Adipocyte (in vitro differentiated cells): Measurements from ENCODE around the gene C6orf47.

Source experiments
- DNase-seq: peaks from one replicate; pipeline ENCODE4 v3.0.0-alpha.2; 2015; ENCODE audit warnings: low read depth
- H3K27me3 ChIP-seq: replicated peaks from 2 replicates; pipeline ENCODE4 v1.7.0; 2013; ENCODE audit warnings: mild to moderate bottlenecking, low read length, moderate library complexity; ENCODE audit not compliant: control insufficient read depth, insufficient read depth
- H3K36me3 ChIP-seq: 2 replicates; pipeline ENCODE4 v1.7.0; 2013; ENCODE audit warnings: low read length, mild to moderate bottlenecking, moderate library complexity; ENCODE audit not compliant: control insufficient read depth, insufficient read depth, severe bottlenecking
- H3K4me1 ChIP-seq: 2 replicates; pipeline ENCODE4 v1.7.0; 2013; ENCODE audit warnings: mild to moderate bottlenecking, low read length, moderate library complexity; ENCODE audit not compliant: control insufficient read depth, insufficient read depth
- H3K4me3 ChIP-seq: 2 replicates; pipeline ENCODE4 v1.7.0; 2013; ENCODE audit warnings: mild to moderate bottlenecking, low read length, moderate library complexity
- H3K9ac ChIP-seq: 2 replicates; pipeline ENCODE4 v1.7.0; 2013; ENCODE audit warnings: mild to moderate bottlenecking, low read length, moderate library complexity
- H3K9me3 ChIP-seq: 2 replicates; pipeline ENCODE4 v1.7.0; 2013; ENCODE audit warnings: mild to moderate bottlenecking, low read length, moderate library complexity; ENCODE audit not compliant: control insufficient read depth

The C6orf47 gene

GRCh38 chr6:31697555-31697954 lies 37.0 kb upstream of the C6orf47 start:
- H3K36me3 ChIP-seq: peaks cover 40% of the 10 kb centered on the region
- H3K9me3 ChIP-seq: no peaks in the 10 kb centered on the region
- no peak for DNase-seq
- peaks cover 13% of the 10 kb centered on the region for H3K4me1 ChIP-seq
- no peaks in the 10 kb centered on the region for H3K27me3 ChIP-seq
- no peak overlapping the region for H3K9ac ChIP-seq
- H3K4me3 ChIP-seq: no peak overlapping the region

DNA sequence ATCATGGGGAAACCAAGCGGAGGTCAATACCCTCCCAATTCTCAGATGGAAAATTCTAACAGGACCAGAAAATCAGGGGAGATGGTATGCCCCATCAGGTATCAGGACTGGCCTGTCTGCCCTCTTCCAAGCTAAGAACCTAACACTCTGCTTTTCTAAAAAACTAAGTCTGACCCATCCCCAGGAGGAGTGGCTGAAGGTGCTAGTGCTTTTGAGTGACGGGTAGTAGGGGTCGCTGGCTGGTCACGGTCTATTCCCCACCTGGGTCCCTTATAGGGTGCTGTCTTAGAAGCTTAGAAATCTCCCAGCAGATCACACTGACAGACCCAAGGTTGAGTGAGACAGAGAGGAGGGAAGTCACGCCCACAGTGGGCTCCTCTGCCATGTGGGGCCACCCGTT lies 33.0 kb upstream of the C6orf47 start:
- Histone ChIP-seq H3K9me3 (no peaks in the 10 kb centered on the region), H3K4me1 (no peaks in the 10 kb centered on the region), H3K9ac (no peak overlapping the region), H3K27me3 (no peaks in the 10 kb centered on the region), H3K4me3 (no peak overlapping the region), H3K36me3 (peaks cover 76% of the 10 kb centered on the region)
- DNase-seq: no peak

GRCh38 chr6:31692886-31693285 lies 32.3 kb upstream of the C6orf47 start:
- Histone ChIP-seq H3K36me3 (peaks cover 80% of the 10 kb centered on the region), H3K9me3 (no peaks in the 10 kb centered on the region), H3K4me1 (no peaks in the 10 kb centered on the region), H3K27me3 (no peaks in the 10 kb centered on the region), H3K4me3 (no peak overlapping the region), H3K9ac (no peak overlapping the region)
- no peak for DNase-seq

GRCh38 chr6:31692353-31692752 lies 31.8 kb upstream of the C6orf47 start:
- Histone ChIP-seq H3K4me1 (no peaks in the 10 kb centered on the region), H3K36me3 (peaks cover 82% of the 10 kb centered on the region), H3K9me3 (no peaks in the 10 kb centered on the region), H3K27me3 (no peaks in the 10 kb centered on the region), H3K9ac (no peak overlapping the region), H3K4me3 (no peak overlapping the region)
- no peak for DNase-seq

DNA sequence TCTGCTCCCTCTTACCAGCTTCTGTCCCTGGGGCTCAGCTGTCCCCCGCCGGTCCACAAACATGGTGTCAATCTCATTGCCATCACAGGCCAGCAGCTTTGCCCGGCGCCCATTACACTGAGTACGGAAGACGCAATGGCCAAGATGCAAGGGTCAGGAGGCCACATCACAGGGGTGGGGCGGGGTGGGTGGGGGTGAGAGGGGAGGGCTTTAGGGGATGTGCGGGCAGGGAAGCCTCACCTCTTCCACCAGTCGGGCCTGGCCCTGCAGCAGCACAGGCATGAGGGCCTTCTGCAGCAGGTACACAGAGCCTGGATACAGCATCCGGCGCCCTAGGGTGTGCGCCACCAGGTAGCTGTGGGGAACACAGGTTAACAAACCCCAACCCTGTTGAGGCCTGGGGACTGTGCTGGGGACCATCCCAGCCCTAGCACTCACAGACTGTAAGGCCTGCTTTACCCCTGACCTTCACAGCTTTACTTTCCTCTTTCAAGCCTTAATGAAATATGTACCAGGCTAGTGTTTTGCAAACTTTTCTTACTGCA lies 31.1 kb upstream of the C6orf47 start:
- H3K36me3 ChIP-seq: peaks cover 82% of the 10 kb centered on the region
- no peak overlapping the region for H3K4me3 ChIP-seq
- H3K9ac ChIP-seq: no peak overlapping the region
- no peaks in the 10 kb centered on the region for H3K4me1 ChIP-seq
- H3K9me3 ChIP-seq: no peaks in the 10 kb centered on the region
- no peaks in the 10 kb centered on the region for H3K27me3 ChIP-seq
- no peak for DNase-seq

GRCh38 chr6:31691078-31691463 lies 30.5 kb upstream of the C6orf47 start:
- no peaks in the 10 kb centered on the region for H3K9me3 ChIP-seq
- H3K4me3 ChIP-seq: no peak overlapping the region
- no peaks in the 10 kb centered on the region for H3K27me3 ChIP-seq
- H3K9ac ChIP-seq: no peak overlapping the region
- peaks cover 86% of the 10 kb centered on the region for H3K36me3 ChIP-seq
- DNase-seq: no peak
- no peaks in the 10 kb centered on the region for H3K4me1 ChIP-seq

GRCh38 chr6:31690231-31691077 lies 29.9 kb upstream of the C6orf47 start:
- peaks cover 90% of the 10 kb centered on the region for H3K36me3 ChIP-seq
- H3K4me1 ChIP-seq: no peaks in the 10 kb centered on the region
- H3K9ac ChIP-seq: no peak overlapping the region
- H3K27me3 ChIP-seq: no peaks in the 10 kb centered on the region
- H3K9me3 ChIP-seq: no peaks in the 10 kb centered on the region
- no peak for DNase-seq
- no peak overlapping the region for H3K4me3 ChIP-seq

DNA sequence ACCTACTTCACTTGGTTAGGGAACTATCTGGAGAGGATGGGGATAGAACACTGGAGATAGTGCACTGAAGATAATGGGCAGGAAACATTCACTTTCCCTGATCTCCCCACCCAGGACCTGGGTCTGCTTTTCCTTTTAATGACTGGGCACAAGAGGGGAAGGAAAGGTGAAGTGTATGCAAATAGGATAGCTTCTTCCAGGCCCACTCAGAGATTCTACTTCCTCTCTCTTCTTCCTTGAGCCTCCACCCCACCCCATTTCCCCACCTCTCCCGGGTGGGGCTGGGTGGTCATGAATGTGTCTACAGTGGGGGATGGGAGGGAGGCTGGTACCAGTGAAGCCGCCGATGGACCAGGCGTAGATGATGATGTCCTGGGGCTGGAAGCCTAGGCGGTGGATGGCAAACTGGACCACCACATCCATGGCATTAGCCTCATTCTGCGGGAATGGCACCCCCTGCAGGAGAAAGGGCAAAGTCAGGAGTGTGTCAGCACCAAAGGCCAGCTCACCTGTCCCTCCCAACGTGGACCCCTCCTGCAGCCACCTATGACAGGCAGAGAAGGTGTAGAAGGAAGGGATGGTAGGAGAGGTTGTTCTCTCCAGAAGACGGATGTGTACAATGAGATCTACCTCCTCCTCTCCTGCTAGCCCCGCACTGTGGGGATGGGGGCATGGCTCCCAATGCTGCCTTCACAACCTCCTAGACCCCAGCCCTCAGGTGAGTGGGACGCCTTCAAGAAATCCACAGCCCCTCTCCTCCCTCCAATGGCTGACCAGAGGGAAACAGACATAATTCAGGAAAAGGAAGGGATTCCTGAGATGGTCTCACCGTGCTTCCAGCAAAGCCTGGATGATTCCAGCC lies 28.9 kb upstream of the C6orf47 start:
- H3K27me3 ChIP-seq: no peaks in the 10 kb centered on the region
- no peak for DNase-seq
- peaks cover 82% of the 10 kb centered on the region for H3K36me3 ChIP-seq

DNA sequence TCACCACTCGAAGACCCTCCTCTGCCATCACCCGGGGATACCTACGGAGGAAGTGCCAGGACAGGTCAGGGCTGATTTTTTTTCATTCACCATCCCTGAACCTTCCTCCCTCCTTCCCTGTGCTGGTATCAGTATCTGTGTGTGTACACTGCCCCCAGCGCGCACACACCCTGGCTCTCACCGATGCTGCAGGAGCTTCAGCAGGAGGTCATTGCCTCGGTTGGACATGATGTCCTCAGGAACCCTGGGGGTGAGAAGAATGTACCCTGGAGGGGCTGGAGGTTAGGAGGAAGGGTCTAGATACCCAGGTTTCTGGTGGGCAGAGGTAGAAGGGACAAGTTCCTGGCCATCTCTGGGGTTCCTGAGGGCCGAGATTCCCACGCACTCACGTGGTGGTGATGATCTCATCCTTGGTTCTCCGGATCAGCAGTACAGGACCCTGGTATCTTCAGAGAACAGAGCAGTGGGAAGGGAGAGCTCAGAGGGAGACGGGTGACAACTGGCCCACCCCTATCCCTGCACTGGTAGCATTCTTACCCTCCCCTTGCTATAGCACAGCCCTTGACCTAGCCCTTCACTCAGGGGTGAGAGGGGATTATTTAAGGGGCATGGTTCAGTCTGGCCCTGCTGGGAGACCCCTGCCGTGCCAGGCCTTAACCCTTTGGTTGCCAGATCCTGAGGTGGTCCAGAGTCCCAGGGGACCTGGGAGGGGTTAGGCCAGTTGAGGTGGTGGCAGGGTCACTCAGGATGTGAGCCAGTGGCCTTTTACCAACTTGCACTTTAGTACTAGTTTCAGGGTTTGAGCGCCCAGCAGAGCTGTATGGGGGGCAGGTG lies 27.5 kb upstream of the C6orf47 start:
- no peak overlapping the region for H3K4me3 ChIP-seq
- H3K36me3 ChIP-seq: peaks cover 70% of the 10 kb centered on the region
- H3K9ac ChIP-seq: no peak overlapping the region
- no peaks in the 10 kb centered on the region for H3K27me3 ChIP-seq
- no peak for DNase-seq
- H3K9me3 ChIP-seq: no peaks in the 10 kb centered on the region
- no peaks in the 10 kb centered on the region for H3K4me1 ChIP-seq

More for the DNA sequence above, 28.9 kb upstream of the C6orf47 start:
- no peak overlapping the region for H3K4me3 ChIP-seq
- H3K4me1 ChIP-seq: no peaks in the 10 kb centered on the region
- H3K9ac ChIP-seq: no peak overlapping the region
- no peaks in the 10 kb centered on the region for H3K9me3 ChIP-seq

- DNase-seq: no peak
- H3K4me3 ChIP-seq: no peak overlapping the region
- H3K36me3 ChIP-seq: peaks cover 62% of the 10 kb centered on the region
- H3K4me1 ChIP-seq: no peaks in the 10 kb centered on the region
- no peaks in the 10 kb centered on the region for H3K9me3 ChIP-seq
- H3K9ac ChIP-seq: no peak overlapping the region
- no peaks in the 10 kb centered on the region for H3K27me3 ChIP-seq
Observed at GRCh38 chr6:31687321-31687720, 26.7 kb upstream of the C6orf47 start.
